A673 (cell line): Measurements from ENCODE around the gene NAT9. TPM values are rescaled to one million over a fixed set of nuclear protein-coding genes. Genes with fewer than 3 reads are reported as not detected.

Source experiments
- BruUV-seq: library from RNA; stranded (reverse); fragments of 400-500 nt; replicated peaks from 2 replicates; lab custom pipeline; 2021; lab: Mats Ljungman, UMichigan
- CTCF ChIA-PET: fragments of 300-600 bp; sonication (Branson Sonifier 250); formaldehyde crosslinking; loops from one replicate; lab custom pipeline; 2022; ENCODE audit warnings: antibody characterized with exemption; lab: Charles Lee
- POLR2A ChIA-PET: fragments of 300-600 bp; sonication (Branson Sonifier 250); formaldehyde crosslinking; loops from one replicate; lab custom pipeline; 2022; ENCODE audit warnings: antibody characterized with exemption; ENCODE audit not compliant: low non-redundant PET; lab: Charles Lee
- DNase-seq: peaks from one replicate; pipeline ENCODE4 v3.0.0-alpha.2; 2015; ENCODE audit warnings: low spot score
- H3K27ac ChIP-seq: fragments of 200-600 bp; sonication (generic); 2 replicates; pipeline ENCODE4 v1.5.1; 2016; ENCODE audit warnings: mixed run types, low read depth, mild to moderate bottlenecking, mixed read lengths, antibody characterized with exemption, low read length; ENCODE audit not compliant: poor library complexity, severe bottlenecking
- H3K27me3 ChIP-seq: fragments of 200-600 bp; sonication (generic); replicated peaks from 2 replicates; pipeline ENCODE4 v1.6.1; 2017; ENCODE audit warnings: mixed run types, low read depth, mild to moderate bottlenecking, mixed read lengths, antibody characterized with exemption, low read length; ENCODE audit not compliant: insufficient read depth, poor library complexity
- H3K36me3 ChIP-seq: fragments of 200-600 bp; sonication (generic); 2 replicates; pipeline ENCODE4 v1.6.1; 2016; ENCODE audit warnings: mixed run types, mild to moderate bottlenecking, mixed read lengths, antibody characterized with exemption, low read length; ENCODE audit not compliant: insufficient read depth, poor library complexity, severe bottlenecking
- H3K4me1 ChIP-seq: fragments of 200-600 bp; sonication (generic); 2 replicates; pipeline ENCODE4 v1.6.1; 2017; ENCODE audit warnings: mixed run types, mild to moderate bottlenecking, mixed read lengths, antibody characterized with exemption, low read length; ENCODE audit not compliant: insufficient read depth, poor library complexity, severe bottlenecking
- H3K4me3 ChIP-seq: fragments of 200-600 bp; sonication (generic); 2 replicates; pipeline ENCODE4 v1.5.1; 2016; ENCODE audit warnings: low read depth, mixed run types, mild to moderate bottlenecking, mixed read lengths, low read length; ENCODE audit not compliant: poor library complexity, severe bottlenecking
- H3K9me3 ChIP-seq: fragments of 200-600 bp; sonication (generic); 2 replicates; pipeline ENCODE4 v1.6.1; 2016; ENCODE audit warnings: mixed run types, low read depth, mild to moderate bottlenecking, mixed read lengths, antibody characterized with exemption, low read length; ENCODE audit not compliant: poor library complexity, severe bottlenecking
- EZH2 ChIP-seq: fragments of 200-600 bp; sonication (generic); IDR thresholded peaks from 2 replicates; pipeline ENCODE4 v1.6.1; 2017; ENCODE audit warnings: borderline replicate concordance, low read depth, mild to moderate bottlenecking, mixed read lengths, antibody characterized with exemption, low read length; ENCODE audit not compliant: poor library complexity, severe bottlenecking
- intact Hi-C: fragments of 100-400 bp; cut with micrococcal nuclease; formaldehyde crosslinking; loops from one replicate; pipeline ENCODE4 v1.10.0; 2022; ENCODE audit not compliant: unreplicated experiment
- total RNA-seq: library from RNA; stranded (reverse); gene quantifications from 2 replicates; pipeline ENCODE4 v1.2.3, GENCODE V29; 2021
- TF ChIP-seq, protein P1 (sequence below): fragments of 300-800, 200-600 bp; sonication (generic); conservative IDR thresholded peaks from 2 replicates; pipeline ENCODE4 v1.5.1; 2017; ENCODE audit warnings: low read depth, mild to moderate bottlenecking, antibody characterized with exemption, low read length, moderate library complexity, mixed read lengths

The NAT9 gene
- total RNA-seq, 1 experiment from 2014 or later, result 60.6 TPM

- no peak for TF ChIP-seq EZH2
- TF ChIP-seq, protein P1, sequence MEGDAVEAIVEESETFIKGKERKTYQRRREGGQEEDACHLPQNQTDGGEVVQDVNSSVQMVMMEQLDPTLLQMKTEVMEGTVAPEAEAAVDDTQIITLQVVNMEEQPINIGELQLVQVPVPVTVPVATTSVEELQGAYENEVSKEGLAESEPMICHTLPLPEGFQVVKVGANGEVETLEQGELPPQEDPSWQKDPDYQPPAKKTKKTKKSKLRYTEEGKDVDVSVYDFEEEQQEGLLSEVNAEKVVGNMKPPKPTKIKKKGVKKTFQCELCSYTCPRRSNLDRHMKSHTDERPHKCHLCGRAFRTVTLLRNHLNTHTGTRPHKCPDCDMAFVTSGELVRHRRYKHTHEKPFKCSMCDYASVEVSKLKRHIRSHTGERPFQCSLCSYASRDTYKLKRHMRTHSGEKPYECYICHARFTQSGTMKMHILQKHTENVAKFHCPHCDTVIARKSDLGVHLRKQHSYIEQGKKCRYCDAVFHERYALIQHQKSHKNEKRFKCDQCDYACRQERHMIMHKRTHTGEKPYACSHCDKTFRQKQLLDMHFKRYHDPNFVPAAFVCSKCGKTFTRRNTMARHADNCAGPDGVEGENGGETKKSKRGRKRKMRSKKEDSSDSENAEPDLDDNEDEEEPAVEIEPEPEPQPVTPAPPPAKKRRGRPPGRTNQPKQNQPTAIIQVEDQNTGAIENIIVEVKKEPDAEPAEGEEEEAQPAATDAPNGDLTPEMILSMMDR, result no peak
- no peaks in the 10 kb centered on the region for H3K27me3 ChIP-seq
- BruUV-seq, result no TSS peak
- H3K4me3 ChIP-seq, result no peak overlapping the region
- H3K36me3 ChIP-seq, result peaks cover 40% of the 10 kb centered on the region
- CTCF ChIA-PET, result no interaction called here
- H3K9me3 ChIP-seq, result no peaks in the 10 kb centered on the region
- POLR2A ChIA-PET, result no interaction called here
- H3K4me1 ChIP-seq, result no peaks in the 10 kb centered on the region
- intact Hi-C loops, result no loop called here
- no peak for DNase-seq
- no peak overlapping the region for H3K27ac ChIP-seq
Measured at GRCh38 chr17:74773414-74773813, 2.7 kb downstream of the NAT9 start.

DNA sequence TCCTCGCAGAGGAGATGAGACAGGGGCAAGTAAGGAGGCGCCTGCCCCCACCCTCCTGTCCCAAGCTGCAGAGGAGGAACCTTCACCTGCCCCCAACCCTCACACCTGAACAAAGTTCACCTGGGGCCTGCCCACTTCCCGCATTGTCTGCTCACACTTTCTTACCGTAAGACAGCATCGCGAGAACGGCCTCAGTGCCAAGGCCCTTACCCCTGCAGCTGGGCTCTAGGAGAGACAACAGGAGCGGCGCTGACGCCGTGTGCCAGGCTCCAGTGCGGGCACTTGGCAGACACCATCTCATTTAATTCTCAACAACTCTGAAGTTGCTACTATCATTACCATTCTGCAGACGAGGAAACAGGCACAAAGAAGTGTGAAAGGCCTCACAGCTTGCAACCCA, 4.1 kb downstream of the NAT9 start:
- BruUV-seq, result no TSS peak
- CTCF ChIA-PET, result no interaction called here
- no peaks in the 10 kb centered on the region for H3K9me3 ChIP-seq
- no peak overlapping the region for H3K27ac ChIP-seq
- H3K36me3 ChIP-seq, result peaks cover 40% of the 10 kb centered on the region
- TF ChIP-seq, protein P1, result no peak
- TF ChIP-seq EZH2, result no peak
- H3K4me1 ChIP-seq, result no peaks in the 10 kb centered on the region
- DNase-seq, result no peak
- H3K4me3 ChIP-seq, result no peak overlapping the region
- intact Hi-C loops, result no loop called here
- POLR2A ChIA-PET, result no interaction called here
- no peaks in the 10 kb centered on the region for H3K27me3 ChIP-seq

- Histone ChIP-seq H3K36me3 (peaks cover 40% of the 10 kb centered on the region), H3K9me3 (no peaks in the 10 kb centered on the region), H3K4me1 (no peaks in the 10 kb centered on the region), H3K27me3 (no peaks in the 10 kb centered on the region), H3K4me3 (no peak overlapping the region), H3K27ac (no peak overlapping the region)
- BruUV-seq, result no TSS peak
- TF ChIP-seq EZH2, result no peak
- TF ChIP-seq, protein P1, result no peak
- no peak for DNase-seq
- POLR2A ChIA-PET, result no interaction called here
- CTCF ChIA-PET, result no interaction called here
- intact Hi-C loops, result no loop called here
Measured at GRCh38 chr17:74771319-74771914, 4.7 kb downstream of the NAT9 start.
